GM19328 (cell line): ENCODE results near the gene KRT73.

Experiments
- ATAC-seq: cut with Tn5 transposase; IDR thresholded peaks from one replicate; pipeline ENCODE4 v1.9.1; 2021; ENCODE audit warnings: mild to moderate bottlenecking, moderate library complexity; ENCODE audit not compliant: unreplicated experiment

The KRT73 gene

GRCh38 chr12:52575256-52575655 lies 43.1 kb downstream of the KRT73 start:
- no peak for ATAC-seq

DNA sequence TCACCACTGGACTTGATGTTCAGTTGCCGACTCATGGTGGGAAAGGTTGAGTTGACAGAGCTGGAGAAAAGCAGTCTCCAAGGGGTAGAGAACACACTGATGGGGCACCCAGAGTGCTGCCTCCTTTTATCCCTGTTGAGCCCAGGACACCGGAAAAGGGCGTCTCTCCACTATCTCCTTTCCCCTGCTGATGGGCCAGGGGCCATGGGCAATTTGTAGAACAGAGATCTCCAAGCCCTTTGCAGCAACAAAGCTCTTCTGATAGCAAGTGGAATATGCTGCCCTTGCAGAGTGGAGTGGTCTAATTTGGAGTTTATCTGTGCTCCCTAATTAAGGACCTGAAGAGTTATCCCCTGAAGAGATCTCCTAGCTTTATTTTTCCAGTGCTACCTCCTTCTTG lies 44.6 kb downstream of the KRT73 start, which contains the start of gene KRT74:
Gene KRT74, minus strand, starts transcription at position 101 of the 400 bp plus-strand sequence. Its CDS starts 66 bp downstream, at position 35.
- no peak for ATAC-seq

GRCh38 chr12:52573306-52573705 lies 45.1 kb downstream of the KRT73 start:
- no peak for ATAC-seq

GRCh38 chr12:52570511-52570910 lies 47.8 kb downstream of the KRT73 start:
- ATAC-seq, result no peak

DNA sequence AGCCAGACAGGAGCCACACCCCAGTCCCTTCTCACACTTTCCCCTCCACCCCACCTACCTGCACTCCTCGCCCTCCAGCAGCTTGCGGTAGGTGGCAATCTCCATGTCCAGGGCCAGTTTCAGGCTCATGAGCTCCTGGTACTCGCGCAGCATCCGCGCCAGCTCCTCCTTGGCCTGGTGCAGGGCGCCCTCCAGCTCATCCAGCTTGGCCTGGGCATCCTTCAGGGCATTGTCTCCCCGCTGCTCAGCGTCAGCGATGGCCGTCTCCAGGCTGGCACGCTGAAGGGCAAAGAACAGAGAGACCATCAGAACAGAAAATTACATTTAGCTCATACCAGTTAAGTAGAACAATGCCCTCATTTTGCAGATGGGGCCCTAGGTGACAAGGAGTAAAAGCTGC lies 50.2 kb downstream of the KRT73 start:
- ATAC-seq, result no peak

- no peak for ATAC-seq
Observed at GRCh38 chr12:52566847-52567291, 51.5 kb downstream of the KRT73 start.

DNA sequence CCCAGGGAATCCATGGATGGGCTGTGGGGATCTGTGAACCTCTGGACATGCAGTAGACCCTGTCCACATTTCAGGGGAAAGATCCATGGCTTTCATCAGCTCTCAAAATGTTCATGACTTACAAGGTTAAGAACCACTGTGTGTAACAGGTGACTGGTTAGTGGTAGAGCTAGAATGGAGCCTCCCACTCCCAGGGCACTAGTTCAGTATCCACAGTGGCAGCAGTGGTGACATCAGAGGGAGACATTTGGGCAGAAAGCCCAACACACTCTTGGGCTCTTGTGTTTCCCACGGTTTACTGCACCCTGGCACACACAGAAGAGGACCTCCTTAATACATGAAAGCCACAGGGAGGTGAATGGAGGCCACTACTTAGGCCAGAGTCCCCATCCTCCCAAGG lies 53.8 kb downstream of the KRT73 start:
- ATAC-seq, result no peak

DNA sequence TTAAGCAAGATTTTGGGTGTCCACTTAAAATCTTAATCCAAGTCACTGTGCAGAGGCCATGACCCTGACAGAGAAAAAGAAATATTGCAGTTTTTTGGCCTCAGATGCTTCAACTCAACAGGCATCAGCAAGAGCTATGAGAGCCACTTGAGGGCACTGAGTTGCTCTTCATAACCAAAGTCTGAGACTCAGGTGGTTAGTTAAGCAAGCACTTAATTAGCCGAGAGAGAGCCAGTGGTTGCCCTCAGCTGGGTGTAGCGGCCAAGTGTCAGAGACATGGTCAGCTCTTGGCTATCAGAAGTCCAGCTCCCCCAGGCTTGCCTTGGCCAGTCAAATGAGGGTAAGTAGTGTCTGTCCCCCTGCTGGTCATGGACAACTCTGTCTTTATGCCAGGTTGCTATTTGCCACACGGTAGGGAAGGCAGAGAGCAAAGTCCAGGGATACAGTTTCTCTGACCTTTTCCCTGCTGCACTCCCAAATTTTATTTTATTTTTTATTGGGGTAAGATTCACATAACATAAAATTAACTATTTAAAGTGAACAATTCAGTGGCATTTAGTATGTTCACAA lies 56.4 kb downstream of the KRT73 start:
- ATAC-seq, result no peak

GRCh38 chr12:52559979-52560378 lies 58.4 kb downstream of the KRT73 start:
- ATAC-seq, result no peak

GRCh38 chr12:52558781-52559445 lies 59.4 kb downstream of the KRT73 start:
- ATAC-seq, result no peak
